Hematopoietic multipotent progenitor cell (in vitro differentiated cells): ENCODE data around the gene WDFY4. TPM values are rescaled to one million over a fixed set of nuclear protein-coding genes. Genes with fewer than 3 reads are reported as not detected.
"Not testable (repeated sequence)": the region's sequence is repeated elsewhere in the genome, so short reads cannot be mapped to it uniquely, and the experiment has no call there.

Experiments used
- DNase-seq, 3 donors: peaks; one replicate each; pipeline ENCODE4 v3.0.0-alpha.2; 2011 to 2015; ENCODE audit warnings: low read depth in 2 of 3, low spot score in 2 of 3
- total RNA-seq: library from RNA; depleted of rRNA; stranded (reverse); fragments of >200 nt; gene quantifications from one replicate; pipeline ENCODE4 v1.2.3, GENCODE V29; 2012

WDFY4 gene, protein sequence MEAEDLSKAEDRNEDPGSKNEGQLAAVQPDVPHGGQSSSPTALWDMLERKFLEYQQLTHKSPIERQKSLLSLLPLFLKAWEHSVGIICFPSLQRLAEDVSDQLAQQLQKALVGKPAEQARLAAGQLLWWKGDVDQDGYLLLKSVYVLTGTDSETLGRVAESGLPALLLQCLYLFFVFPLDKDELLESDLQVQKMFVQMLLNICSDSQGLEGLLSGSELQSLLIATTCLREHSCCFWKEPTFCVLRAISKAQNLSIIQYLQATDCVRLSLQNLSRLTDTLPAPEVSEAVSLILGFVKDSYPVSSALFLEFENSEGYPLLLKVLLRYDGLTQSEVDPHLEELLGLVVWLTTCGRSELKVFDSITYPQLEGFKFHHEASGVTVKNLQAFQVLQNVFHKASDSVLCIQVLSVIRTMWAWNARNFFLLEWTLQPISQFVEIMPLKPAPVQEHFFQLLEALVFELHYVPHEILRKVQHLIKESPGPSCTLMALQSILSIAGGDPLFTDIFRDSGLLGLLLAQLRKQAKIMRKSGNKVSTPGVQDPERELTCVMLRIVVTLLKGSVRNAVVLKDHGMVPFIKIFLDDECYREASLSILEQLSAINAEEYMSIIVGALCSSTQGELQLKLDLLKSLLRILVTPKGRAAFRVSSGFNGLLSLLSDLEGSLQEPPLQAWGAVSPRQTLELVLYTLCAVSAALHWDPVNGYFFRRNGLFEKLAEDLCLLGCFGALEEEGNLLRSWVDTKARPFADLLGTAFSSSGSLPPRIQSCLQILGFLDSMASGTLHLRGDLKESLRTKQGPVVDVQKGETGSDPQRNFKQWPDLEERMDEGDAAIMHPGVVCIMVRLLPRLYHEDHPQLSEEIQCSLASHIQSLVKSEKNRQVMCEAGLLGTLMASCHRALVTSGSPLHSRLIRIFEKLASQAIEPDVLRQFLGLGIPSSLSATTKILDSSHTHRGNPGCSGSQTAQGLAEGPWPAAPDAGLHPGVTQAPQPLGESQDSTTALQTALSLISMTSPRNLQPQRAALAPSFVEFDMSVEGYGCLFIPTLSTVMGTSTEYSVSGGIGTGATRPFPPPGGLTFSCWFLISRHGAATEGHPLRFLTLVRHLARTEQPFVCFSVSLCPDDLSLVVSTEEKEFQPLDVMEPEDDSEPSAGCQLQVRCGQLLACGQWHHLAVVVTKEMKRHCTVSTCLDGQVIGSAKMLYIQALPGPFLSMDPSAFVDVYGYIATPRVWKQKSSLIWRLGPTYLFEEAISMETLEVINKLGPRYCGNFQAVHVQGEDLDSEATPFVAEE (N-terminal part only)
- 35.5 TPM for total RNA-seq

DNA sequence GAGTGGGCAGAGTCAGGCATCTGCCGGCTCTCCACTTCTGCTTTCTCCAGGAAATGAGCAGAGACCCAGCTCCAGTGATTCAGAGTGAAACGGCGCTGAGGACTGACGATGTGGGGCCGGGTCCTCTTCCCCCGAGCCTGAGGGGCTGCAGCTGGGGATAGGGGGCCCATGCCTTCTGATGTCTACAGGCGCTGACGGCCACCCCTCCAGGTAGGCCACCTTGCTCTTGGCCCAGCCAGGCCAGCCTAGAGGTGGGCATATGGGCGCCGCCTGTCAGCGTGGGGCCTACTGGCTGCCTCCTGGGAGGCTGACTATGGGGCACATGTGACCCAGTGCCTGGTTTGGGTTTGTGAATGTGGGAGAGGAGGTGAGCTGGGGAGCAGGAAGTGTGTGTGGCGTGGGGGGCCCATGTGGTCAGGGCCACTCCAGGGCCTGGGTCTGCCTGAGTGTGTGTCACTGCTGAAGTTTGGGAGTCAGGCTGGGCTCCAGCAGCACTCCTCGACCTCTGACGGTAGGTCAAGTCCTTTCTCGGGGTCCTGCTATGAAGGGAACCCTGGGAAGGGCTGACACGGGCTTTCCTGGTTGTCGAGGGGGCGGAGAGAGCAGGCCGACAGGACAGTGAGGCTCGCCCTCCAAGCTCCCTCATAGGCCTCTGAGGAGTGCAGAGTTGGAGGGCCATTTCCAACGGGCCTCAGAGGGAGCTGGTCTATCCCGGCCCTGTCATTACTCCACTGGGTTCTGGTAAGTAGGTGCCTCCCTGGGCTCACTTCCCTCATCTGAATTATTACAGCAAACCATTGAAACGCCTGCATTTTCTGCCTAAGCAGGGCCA lies at the start of gene WDFY4:
Gene WDFY4 (plus strand): TSS at position 82 of the 832 bp plus-strand sequence. CDS start 24,860 bp downstream, outside the sequence.
- peak in 2 of 3 donors; percentile 83 to 89 for DNase-seq

DNA sequence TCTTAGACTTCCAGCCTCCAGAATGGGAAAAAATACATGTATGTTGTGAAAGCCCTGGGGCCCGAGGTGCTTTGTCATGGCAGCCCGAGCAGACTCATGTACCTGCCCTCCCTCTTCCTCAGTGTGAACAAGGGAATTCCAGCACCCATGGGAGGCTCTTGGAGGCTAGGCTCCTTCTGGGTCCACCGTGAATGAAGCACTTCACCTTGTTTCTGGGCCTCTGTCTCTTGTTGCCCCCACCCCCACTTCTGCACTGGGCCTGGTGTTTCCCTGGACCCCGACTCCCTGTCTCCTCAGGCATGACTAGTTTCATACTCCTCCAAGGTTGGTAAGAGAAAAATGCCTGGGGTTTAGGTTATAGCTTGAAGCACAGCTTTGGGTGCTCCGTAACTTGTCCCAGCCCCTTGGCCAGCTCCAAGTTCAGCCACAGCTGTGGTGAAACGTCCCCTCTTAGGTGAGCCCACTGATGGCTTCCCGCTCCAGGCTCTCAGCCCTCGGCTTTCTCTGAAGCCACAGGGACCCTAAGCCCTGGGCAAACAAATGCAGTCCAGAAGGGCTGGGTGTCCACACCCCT lies 49.6 kb upstream of the WDFY4 start:
- DNase-seq = no peak

DNA sequence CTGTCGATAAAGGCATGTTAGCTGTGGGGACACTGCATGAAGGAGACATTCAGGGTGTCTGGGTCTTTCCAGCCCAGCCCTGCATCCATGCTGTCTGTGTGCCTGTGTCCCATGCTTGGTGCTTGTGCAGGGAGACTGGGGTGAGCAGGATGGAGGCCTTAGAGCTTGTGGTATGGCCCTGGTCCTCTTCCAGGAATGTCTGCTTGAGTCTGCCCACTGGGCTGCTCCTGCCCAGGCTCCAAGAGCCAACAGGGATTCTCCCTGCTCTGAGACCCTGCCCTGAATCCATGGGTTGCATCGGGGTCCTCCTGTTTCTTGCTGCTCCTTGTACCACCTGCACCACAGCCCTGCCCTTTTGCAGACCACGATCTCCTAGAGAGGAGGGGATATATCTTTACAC lies 48.4 kb upstream of the WDFY4 start:
- no peak for DNase-seq

GRCh38 chr10:48636901-48637300 lies 47.8 kb upstream of the WDFY4 start:
- no peak for DNase-seq

DNA sequence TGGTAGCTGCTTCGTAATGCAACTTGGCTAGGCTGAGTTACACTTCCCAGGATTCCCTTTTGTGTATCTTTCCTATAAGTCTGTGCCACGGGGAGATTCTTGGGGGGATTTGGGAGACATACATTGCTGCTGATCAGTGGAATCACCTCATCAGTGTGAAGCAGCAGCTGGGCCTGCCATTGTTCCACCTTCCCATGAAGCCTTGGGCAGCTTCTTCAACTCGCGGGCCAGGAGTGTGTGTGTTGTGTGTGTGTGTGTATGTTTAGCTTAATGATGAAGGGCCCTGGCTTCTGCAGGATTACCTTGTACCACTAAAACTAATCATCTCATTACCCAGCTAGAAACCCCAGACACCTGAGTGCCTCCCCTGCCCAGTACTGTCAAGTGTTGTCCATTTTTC lies 46.5 kb upstream of the WDFY4 start:
- DNase-seq = no peak

DNA sequence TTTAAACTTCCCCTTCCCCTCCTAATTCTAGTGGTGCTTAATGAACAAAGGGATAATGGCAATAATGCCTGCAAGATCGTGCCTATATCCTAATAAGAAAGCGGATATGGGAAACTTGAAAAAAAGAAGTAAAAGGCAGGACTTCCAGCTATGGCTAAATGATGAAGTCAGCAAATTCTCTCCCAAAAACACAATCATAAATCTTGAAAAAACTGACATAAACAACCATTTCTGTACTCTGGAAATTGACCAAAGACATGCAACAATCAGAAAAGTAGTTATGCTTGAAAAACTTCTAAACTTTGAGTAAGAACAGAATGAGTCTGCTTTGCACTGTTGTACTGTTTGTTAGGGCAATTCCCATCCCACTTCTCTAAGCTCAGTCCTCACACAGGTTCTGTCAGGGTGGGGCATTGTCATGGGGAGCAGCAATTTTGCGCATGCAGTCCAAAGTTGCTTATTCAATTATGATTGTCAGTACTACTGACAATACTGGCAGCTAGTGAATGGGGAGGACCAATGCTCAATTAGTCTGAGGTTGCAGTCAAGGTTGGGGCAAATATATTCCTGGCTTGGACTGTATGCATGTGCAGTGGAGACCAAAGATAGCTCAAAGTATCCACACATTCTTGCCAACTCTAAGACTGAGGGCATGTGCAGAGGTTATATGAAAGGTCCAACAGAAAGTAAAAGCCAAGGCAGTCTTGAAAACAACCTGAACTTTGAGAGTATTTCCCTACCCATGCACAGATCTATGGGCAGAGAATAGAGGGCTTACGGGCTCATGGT lies 45.7 kb upstream of the WDFY4 start:
- DNase-seq = no peak

DNA sequence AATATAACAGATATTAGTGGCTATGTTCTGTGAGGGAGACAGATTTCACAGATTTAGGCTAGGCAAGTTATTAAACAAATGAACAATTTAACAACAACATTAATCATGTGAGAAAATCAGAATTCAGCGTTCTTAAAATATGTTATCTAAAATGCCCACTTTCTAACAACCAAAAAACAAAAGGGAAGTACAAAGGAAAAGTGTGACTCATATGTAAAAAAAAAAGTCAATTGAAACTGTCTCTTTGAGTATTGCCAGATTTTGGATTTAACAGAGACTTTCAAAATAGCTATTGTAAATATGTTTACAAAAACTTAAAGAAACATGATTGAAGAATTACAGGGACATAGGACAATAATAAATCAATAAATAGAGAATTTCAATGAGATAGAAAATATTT lies 45.0 kb upstream of the WDFY4 start:
- DNase-seq = peak in 1 of 3 donors; percentile 46

DNA sequence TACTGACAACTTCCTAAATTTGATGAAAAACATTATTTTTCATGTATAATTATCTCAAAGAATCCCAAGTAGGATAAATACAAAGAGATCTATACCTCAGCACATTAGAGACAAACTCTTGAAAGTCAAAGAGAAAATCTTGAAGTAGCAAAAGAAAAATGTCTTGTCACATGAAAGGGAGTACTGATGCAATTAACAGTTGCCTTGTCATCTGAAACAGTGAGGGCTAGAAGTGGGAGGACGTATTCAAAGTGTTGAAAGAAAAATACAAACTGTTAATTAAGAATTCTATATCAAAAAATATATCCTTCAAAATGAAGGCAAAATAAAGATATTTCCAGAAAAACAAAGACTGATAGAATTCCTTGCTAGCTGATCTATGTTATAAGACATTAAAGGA lies 44.3 kb upstream of the WDFY4 start:
- DNase-seq = no peak

- not testable (repeated sequence) for DNase-seq
Measured at GRCh38 chr10:48641099-48641690, 43.5 kb upstream of the WDFY4 start.

DNA sequence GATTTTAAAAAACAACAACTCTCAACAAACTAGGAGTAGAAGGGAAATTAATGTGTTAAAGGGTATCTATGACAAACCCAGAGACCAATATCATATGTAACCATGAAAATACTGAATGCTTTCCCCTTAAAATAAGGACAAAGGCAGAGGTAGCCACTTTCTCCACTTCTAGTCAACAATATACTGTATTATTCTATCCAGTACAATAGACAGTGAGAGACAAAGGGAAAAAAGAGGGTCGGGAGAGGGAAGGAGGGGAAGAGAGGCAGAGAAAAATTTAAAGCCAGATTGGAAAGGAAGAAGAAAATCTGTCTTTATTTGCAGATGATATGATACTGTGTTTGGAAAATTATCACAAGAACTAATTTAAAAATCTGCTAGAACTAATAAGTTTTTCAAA lies 39.1 kb upstream of the WDFY4 start:
- no peak for DNase-seq

DNA sequence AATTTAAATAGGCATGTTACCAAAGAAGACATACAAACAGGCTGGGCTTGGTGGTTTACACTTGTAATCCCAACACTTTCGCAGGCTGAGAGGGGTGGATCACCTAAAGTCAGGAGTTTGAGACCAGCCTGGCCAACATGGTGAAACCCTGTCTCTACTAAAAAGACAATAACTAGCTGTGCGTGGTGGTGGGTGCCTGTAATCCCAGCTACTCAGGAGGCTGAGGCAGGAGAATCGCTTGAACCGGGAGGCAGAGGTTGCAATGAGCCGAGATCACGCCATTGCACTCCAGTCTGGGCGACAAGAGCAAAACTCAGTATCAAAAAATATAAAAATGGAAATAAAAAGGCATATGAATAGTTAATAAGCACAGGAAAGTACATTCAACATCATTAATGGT lies 37.6 kb upstream of the WDFY4 start:
- not testable (repeated sequence) for DNase-seq

GRCh38 chr10:48648172-48648942 lies 36.3 kb upstream of the WDFY4 start:
- no peak for DNase-seq

- no peak for DNase-seq
Measured at GRCh38 chr10:48649349-48649944, 35.2 kb upstream of the WDFY4 start.

DNA sequence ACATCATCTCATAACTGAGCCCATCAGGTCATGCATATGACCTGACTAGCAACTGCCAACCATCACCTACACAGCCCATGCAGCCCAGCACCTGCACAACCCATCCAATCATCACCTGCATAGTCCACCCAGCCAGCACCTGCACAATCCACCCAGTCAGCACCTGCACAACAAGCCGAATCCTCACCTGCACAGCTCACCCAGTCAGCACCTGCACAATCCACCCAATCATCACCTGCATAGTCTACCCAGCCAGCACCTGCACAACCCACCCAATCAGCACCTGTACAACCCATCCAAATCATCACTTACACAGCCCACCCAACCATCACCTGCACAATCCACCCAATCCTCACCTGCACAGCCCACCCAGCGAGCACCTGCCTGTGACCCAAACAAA lies 33.4 kb upstream of the WDFY4 start:
- DNase-seq = no peak

DNA sequence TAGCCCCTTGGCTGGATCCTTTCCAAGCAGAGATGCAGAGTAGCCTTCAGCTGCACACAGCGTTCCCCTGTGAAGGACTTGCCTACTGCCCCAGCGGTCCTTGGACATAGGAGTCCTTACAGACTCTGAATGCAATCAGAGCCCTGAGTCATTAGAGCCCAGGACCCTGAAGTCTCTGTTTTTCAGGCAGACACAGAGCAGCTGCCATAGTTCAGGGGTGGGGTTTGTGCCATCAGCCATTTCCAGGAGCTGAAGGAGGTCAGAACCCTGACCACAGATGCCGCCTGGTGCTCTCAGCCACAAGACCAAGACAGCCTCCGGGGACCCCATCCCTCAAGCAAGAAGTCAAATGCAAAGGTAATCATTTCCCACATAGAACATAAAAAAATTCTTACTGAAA lies 32.8 kb upstream of the WDFY4 start:
- DNase-seq = no peak

DNA sequence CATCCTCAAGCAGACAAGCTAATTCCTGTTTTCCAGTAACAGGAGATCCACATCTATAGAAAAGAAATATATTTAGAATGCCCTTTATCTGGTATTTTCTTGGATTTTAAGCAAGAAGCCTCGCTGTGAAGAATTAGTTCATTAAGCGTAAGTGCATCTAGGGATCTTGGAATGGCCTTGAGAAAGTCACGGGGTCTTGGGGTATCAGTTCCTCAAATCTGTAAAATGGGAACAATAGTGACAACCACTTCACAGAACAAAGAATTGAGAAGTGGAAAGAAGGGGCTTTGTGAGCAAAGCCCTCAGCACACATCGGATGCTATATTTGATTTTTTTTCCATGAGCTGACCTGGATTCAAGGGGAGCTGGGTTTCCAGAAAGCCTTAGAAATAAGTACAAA lies 32.3 kb upstream of the WDFY4 start:
- DNase-seq = no peak

DNA sequence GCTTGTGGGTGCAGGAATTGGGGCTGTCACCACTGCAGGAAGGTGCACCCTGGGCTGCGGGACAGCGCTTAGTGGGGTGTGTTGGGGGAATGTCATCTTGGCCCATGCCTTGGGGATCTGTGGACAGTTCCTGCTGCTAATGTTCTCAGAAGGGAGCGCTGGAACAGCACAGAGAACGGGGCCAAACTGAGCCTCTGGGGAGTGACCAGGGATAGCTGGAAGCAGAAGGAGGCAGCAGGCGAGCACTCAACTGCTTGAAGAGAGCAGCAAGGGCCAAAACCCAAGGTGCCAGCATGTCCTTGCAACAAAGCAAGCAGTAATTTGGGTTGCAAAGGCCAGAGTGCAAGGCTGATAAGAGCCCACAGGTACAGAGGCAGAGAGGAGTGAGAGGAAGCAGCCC lies 31.3 kb upstream of the WDFY4 start:
- no peak for DNase-seq
